GM12892 (cell line): Measurements from ENCODE around the gene MDM2.

Source experiments
- POLR2A ChIP-seq: IDR thresholded peaks from 2 replicates; pipeline ENCODE4 v1.6.1; 2011; ENCODE audit warnings: low read depth, low read length, control low read depth
- POLR2AphosphoS5 ChIP-seq: IDR thresholded peaks from 2 replicates; pipeline ENCODE4 v1.6.1; 2011; ENCODE audit warnings: low read depth, low read length, control low read depth

GRCh38 chr12:68798882-68799234, 9.1 kb upstream of the MDM2 start:
- TF ChIP-seq POLR2A (no peak), POLR2AphosphoS5 (no peak)
